ENCODE data around the gene RGS3.

RGS3 gene

DNA sequence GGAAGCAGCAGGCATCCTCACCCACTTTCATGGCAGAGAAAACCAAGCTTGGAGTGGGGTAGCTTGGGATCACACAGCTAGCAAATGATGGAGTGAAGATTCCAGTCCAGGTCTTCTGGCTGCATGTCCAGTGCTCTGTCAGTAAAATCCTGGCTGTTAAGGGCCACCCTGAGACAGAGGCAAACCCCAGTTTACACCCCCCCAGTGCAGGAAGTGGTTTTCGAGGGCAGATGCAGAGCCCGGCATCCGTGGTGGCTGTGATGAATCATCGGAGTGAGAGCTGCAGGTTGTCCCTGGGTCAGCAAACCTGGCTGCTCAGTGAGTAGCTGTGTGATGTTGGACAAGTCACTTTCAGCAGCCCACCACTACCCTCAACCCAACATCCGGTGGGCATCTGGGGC lies 115.4 kb downstream of the RGS3 start:
- peak overlapping the region; percentile 71 for H3K4me3 Mint-ChIP-seq
- peak; percentile 75 to 96 for DNase-seq (ENCODE audit: low spot score in 2 of 2)
- peak overlapping the region; percentile 87 for H3K27ac Mint-ChIP-seq
- ATAC-seq = peak; percentile 90
- H3K4me1 Mint-ChIP-seq = peaks cover 94% of the 10 kb centered on the region
- peaks cover 51% of the 10 kb centered on the region for H3K36me3 Mint-ChIP-seq
- H3K9me3 Mint-ChIP-seq = no peaks in the 10 kb centered on the region

DNA sequence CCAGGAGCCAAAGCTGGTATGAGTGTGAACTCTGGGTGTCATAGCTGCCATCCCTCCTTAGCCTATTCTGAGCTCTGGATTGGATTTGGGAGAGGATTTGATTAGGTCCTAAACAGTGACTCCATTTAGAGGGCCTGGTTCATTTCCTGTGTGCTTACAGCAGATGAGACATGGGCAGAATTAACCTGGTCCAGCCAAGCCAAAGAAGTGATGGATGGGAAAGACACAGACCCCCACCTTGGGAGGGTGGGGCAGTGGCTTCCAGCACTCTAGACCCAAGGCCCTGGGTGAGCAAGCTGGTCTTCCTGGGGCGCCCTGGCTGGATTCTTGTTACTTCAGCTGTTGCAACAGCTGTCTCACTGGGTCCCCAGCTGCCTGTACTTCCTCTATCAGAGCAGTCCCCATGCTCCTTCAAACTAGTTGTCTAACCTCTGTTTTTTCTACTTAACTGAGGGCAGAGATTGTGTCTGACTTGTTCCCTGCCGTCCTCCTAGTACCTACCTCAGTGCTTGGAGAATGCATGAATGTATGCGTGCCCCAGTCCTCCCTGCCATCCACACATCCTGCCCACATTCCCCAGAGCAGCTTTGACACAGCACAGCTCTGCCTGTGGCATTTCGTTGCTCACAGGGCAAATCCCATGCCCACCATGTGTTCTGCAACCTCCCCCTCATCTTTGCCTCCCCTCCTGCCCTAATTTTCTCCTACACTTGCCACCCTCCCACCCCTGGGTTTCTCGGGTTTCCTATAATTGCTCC lies 115.9 kb downstream of the RGS3 start:
- H3K4me3 Mint-ChIP-seq = peak overlapping the region; percentile 71
- DNase-seq (ENCODE audit: low spot score in 2 of 2) (no peak), ATAC-seq (peak; percentile 4)
- peaks cover 94% of the 10 kb centered on the region for H3K4me1 Mint-ChIP-seq
- H3K27ac Mint-ChIP-seq = peak overlapping the region; percentile 87
- H3K9me3 Mint-ChIP-seq = no peaks in the 10 kb centered on the region
- H3K36me3 Mint-ChIP-seq = peaks cover 56% of the 10 kb centered on the region

DNA sequence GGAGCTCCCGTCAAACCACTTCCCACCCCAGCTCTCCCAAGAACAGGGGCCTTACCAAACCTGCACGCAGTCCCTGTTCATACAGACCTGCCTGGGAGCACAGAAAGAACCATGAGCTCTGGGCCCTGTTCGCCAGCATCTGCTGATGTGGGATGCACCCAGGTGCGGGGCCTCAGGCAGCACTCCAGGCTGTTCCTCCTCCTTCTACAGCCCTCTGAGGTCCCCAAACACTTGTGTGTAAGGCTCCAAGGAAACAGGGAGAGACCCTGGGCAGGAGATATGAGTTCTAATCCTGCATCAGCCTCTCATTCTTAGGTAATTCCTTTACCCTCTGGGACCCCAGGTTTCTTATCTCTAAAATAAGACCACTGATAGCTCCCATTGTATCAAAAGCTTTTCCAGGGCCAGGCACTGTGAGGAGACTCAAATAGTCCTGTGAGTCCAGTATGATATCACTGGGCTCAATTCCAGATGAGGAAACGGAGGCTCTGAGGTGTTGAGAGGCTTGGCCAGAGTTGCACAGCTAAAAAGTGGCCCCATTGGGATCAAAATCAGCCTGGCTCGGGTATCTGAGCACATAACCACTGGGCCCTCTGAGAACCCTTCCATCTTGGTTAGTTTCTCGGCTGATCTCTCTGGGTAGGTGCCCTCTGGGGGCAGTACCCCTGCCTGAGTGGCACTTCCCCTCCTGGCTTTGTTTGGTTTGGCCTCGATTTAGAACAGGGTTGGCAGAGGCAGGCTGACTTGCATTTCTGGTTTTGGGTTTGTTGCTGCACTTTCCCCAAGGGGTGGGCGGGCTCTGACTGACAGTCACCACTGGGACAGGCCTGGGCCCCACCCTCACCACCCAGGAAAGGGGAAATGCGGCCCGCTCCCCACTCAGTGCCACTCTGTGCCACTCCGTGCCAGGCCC lies 116.8 kb downstream of the RGS3 start:
- H3K4me1 Mint-ChIP-seq = peaks cover 94% of the 10 kb centered on the region
- H3K36me3 Mint-ChIP-seq = peaks cover 65% of the 10 kb centered on the region
- DNase-seq (ENCODE audit: low spot score in 2 of 2) (peak; percentile 49 to 78), ATAC-seq (peak; percentile 55)
- peak overlapping the region; percentile 71 for H3K4me3 Mint-ChIP-seq
- H3K9me3 Mint-ChIP-seq = no peaks in the 10 kb centered on the region
- H3K27ac Mint-ChIP-seq = peak overlapping the region; percentile 87

DNA sequence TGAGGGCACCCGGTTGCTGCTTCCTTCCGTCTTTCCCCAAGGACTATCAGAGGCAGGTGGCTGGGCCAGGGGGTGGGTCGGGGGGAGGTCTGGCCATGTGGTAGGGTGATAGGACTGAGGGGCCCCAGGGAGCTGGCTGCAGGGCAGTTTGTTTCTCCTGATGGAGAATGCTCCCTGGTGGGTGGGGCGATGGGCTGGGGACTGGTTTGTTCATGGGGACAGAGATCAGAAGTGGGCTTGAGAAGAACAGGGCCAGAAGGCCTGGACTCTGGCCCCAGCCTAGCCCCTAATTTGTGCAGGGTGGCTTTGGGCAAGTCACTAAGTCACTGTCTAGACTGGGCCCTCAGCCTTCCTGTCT lies 117.4 kb downstream of the RGS3 start:
- ATAC-seq (no peak), DNase-seq (ENCODE audit: low spot score in 2 of 2) (no peak)
- Mint-ChIP-seq H3K4me1 (peaks cover 96% of the 10 kb centered on the region), H3K9me3 (no peaks in the 10 kb centered on the region), H3K27ac (peak overlapping the region; percentile 87), H3K4me3 (peak overlapping the region; percentile 71), H3K36me3 (peaks cover 71% of the 10 kb centered on the region)

DNA sequence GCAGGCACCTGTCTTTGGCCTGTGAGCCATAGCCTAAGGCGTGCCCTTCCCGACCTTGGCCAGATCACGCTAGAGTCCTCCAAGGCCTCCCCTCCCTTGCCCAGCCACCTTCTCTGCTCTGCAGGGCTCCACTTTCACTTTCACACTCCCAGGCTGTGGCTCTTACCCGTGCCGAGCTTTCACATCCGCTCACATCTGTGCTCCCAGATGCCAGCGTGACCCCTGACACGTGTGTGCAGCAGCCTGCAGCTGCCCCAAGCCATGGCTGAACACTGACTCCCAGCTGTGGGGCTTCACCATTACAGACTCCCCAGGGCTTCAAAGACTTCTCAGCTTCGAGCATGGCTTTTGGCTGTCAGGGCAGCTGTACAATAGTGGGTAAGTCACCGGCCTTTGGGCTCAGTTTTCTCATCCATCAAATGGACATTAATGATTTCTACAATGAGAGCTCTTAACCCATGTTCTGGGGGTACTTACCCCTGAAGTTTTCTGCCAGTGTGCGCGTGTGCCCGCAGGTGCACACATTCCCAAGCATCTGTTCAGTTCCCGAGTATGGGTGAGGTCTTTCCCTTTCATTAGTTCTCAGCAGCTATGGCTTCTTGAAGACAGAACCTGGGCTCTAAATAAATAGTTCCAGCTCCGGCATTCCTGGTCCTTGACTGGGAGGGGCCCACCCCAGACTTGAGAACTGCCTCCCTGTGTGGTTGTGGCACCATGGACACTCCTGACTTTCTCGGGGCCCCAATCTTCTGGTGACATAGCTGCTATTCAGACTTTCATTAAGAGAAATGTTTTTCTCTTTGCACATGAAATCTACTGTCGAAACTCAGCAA lies 118.6 kb downstream of the RGS3 start:
- ATAC-seq (peak; percentile 58), DNase-seq (ENCODE audit: low spot score in 2 of 2) (peak; percentile 46 to 81)
- Mint-ChIP-seq H3K27ac (peak overlapping the region; percentile 87), H3K4me1 (peaks cover 99% of the 10 kb centered on the region), H3K9me3 (no peaks in the 10 kb centered on the region), H3K4me3 (peak overlapping the region; percentile 71), H3K36me3 (peaks cover 83% of the 10 kb centered on the region)

DNA sequence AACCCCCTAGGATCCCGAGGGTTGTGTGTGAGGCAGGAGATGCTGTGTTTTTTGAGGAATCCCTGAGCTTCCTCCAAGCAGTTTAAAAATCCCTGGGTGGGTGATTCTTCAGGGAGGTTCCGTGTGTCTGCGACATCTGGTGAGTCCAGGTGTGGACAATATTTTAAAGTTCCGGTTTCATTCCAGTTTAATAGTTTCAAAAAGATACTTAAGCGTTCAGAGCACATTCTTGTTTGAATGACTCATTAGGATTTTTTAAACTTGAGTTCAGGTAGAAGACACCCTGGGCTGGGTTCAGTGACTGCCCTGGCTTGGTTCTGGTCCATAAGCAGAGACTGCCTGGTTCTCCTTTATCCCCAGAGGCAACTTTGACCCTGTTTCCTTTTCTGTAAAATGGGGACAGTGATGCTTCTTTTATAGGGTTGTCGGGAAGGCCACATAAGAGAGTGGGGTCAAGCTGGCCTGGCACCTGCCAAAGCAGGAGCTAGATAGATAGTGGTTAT lies 119.2 kb downstream of the RGS3 start:
- Mint-ChIP-seq H3K9me3 (no peaks in the 10 kb centered on the region), H3K4me3 (peak overlapping the region; percentile 71), H3K4me1 (peaks cover 95% of the 10 kb centered on the region), H3K36me3 (peaks cover 85% of the 10 kb centered on the region), H3K27ac (peak overlapping the region; percentile 71)
- no peak for DNase-seq (ENCODE audit: low spot score in 2 of 2)
- ATAC-seq = no peak

DNA sequence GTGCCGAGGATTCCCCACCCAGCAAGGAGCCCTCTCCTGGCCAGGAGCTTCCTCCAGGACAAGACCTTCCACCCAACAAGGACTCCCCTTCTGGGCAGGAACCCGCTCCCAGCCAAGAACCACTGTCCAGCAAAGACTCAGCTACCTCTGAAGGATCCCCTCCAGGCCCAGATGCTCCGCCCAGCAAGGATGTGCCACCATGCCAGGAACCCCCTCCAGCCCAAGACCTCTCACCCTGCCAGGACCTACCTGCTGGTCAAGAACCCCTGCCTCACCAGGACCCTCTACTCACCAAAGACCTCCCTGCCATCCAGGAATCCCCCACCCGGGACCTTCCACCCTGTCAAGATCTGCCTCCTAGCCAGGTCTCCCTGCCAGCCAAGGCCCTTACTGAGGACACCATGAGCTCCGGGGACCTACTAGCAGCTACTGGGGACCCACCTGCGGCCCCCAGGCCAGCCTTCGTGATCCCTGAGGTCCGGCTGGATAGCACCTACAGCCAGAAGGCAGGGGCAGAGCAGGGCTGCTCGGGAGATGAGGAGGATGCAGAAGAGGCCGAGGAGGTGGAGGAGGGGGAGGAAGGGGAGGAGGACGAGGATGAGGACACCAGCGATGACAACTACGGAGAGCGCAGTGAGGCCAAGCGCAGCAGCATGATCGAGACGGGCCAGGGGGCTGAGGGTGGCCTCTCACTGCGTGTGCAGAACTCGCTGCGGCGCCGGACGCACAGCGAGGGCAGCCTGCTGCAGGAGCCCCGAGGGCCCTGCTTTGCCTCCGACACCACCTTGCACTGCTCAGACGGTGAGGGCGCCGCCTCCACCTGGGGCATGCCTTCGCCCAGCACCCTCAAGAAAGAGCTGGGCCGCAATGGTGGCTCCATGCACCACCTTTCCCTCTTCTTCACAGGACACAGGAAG lies 120.2 kb downstream of the RGS3 start:
- DNase-seq (ENCODE audit: low spot score in 2 of 2) (no peak), ATAC-seq (no peak)
- peaks cover 90% of the 10 kb centered on the region for H3K4me1 Mint-ChIP-seq
- peaks cover 82% of the 10 kb centered on the region for H3K36me3 Mint-ChIP-seq
- H3K27ac Mint-ChIP-seq = peak overlapping the region; percentile 71
- no peak overlapping the region for H3K4me3 Mint-ChIP-seq
- H3K9me3 Mint-ChIP-seq = no peaks in the 10 kb centered on the region

DNA sequence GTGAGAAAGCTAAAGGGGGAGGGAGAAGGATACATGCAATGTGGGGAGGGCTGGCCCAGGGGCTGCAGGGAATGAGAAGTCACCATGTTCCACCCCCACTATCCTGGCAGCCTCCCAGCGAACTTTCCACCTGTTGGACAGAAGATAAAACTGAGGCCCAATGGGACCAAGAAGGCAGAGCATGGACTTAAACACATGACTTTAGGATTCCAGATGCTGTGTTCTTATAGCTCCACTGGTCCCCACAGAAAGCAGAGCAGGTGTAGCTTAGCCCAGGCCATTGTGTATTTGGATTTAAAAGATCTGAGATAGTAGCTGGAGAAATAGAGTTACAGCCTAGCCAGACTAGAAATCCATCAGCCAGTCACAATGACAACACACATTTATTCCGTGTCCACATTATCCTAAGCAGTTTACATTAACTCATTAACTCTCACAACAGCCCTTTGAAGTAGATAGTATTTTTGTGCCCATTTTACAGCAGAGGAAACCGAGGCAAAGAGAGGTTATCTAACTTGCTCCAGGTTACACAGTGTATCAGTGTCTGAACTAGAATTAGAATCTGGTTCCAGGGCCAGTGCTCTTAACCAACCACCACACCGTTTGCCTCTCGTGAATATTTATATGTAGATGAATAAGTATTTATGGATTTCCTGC lies 121.0 kb downstream of the RGS3 start:
- H3K36me3 Mint-ChIP-seq = peaks cover 80% of the 10 kb centered on the region
- H3K27ac Mint-ChIP-seq = peak overlapping the region; percentile 92
- no peaks in the 10 kb centered on the region for H3K9me3 Mint-ChIP-seq
- ATAC-seq (no peak), DNase-seq (ENCODE audit: low spot score in 2 of 2) (no peak)
- no peak overlapping the region for H3K4me3 Mint-ChIP-seq
- peaks cover 90% of the 10 kb centered on the region for H3K4me1 Mint-ChIP-seq

DNA sequence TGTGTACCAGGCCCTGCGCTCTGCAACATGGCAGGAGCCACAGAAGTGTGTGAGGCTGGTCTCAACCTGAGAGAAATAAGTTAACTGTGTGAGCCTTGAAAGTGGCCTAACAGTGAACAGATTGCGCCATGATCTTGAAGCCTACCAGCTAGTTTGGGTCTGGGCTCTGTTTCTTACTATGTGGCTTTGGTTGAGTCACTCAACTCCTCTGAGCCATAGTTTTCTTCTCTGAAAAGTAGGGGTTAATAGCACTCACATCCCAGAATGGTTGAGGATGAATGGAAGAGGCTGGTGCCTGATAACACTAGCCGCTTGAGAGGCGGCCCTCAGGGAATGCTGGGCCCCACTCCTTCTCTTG lies 121.5 kb downstream of the RGS3 start:
- H3K27ac Mint-ChIP-seq = peak overlapping the region; percentile 92
- H3K4me3 Mint-ChIP-seq = no peak overlapping the region
- H3K4me1 Mint-ChIP-seq = peaks cover 87% of the 10 kb centered on the region
- no peaks in the 10 kb centered on the region for H3K9me3 Mint-ChIP-seq
- peaks cover 75% of the 10 kb centered on the region for H3K36me3 Mint-ChIP-seq
- no peak for ATAC-seq
- no peak for DNase-seq (ENCODE audit: low spot score in 2 of 2)

DNA sequence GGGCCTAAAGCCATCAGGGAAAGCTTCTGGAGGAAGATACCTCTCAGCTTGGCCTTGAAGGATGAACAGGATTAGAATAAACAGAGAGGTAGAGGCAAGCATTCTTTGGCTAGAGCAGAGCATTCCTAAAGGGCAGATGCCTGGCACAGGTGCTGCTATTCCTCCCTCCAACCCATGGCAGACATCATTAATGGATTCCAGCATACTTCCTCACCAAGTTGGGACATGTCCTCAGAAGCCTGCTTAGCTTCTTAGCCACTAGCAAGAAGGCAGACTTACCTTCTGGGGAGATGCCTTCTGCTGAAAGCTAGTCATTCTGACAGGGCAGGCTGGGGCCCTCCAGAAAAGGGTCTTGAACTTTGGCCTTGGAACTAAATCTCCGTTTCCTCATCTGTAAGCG lies 122.0 kb downstream of the RGS3 start:
- DNase-seq (ENCODE audit: low spot score in 2 of 2) (no peak), ATAC-seq (no peak)
- Mint-ChIP-seq H3K4me3 (no peak overlapping the region), H3K36me3 (peaks cover 74% of the 10 kb centered on the region), H3K9me3 (no peaks in the 10 kb centered on the region), H3K27ac (peak overlapping the region; percentile 92), H3K4me1 (peaks cover 87% of the 10 kb centered on the region)

DNA sequence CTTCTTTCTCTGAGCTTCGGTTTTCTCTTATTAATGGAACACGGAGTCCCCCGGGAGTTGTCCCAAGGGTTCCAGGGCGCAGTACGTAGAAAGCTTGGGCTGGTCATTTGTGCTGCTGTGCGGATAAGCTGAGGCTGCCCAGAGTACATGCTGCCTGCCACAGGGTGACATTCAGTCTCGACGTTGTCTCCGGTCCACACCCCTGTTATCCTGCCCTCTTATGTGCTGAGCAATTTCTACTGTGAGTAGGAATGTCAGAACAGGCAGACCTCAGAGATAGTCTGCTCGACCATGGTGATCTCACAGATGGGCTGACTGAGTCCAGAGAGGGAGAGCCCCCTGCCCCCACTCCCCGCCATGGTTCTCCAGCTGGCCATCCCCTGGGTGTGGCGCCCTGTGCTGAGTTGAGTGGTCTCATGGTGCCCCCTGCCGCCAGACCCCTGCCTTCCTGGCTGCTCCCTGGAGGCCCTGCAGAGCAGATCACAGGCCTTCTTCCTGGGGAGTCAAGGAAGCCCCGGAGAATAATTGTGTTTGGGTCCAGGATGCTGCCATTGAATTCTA lies 124.0 kb downstream of the RGS3 start:
- Mint-ChIP-seq H3K27ac (peak overlapping the region; percentile 92), H3K36me3 (peaks cover 79% of the 10 kb centered on the region), H3K9me3 (no peaks in the 10 kb centered on the region), H3K4me3 (no peak overlapping the region), H3K4me1 (peaks cover 87% of the 10 kb centered on the region)
- ATAC-seq (no peak), DNase-seq (ENCODE audit: low spot score in 2 of 2) (no peak)

DNA sequence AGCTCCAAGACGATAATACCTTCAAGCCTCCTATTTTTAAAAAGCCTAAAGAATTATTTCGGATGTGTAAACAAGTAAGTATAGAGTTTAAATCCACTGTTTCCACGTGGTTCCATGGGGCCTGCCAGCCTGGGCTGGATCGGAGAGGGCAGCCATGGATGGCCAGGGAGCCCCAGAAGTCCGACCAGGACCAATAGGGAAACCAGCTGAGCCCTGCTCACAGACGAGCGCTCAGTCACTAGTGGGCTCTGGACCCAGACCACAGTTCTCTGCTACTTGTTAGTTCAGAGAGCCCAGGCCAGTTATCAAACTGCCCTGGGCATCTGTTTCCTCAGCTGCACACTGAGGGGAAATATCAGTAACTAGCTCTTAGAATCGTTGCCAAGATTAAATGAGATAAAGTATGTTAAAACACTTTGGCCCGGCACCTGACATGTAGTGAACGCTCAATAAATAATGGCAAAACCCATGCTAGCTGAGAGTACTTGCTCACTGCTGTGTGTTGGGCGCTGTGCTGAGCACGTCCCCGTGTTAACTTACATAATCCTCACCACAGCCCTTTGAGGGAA lies 124.8 kb downstream of the RGS3 start:
- peaks cover 79% of the 10 kb centered on the region for H3K36me3 Mint-ChIP-seq
- H3K4me3 Mint-ChIP-seq = no peak overlapping the region
- peaks cover 85% of the 10 kb centered on the region for H3K4me1 Mint-ChIP-seq
- DNase-seq (ENCODE audit: low spot score in 2 of 2) = no peak
- no peak for ATAC-seq
- peak overlapping the region; percentile 81 for H3K27ac Mint-ChIP-seq
- no peaks in the 10 kb centered on the region for H3K9me3 Mint-ChIP-seq

DNA sequence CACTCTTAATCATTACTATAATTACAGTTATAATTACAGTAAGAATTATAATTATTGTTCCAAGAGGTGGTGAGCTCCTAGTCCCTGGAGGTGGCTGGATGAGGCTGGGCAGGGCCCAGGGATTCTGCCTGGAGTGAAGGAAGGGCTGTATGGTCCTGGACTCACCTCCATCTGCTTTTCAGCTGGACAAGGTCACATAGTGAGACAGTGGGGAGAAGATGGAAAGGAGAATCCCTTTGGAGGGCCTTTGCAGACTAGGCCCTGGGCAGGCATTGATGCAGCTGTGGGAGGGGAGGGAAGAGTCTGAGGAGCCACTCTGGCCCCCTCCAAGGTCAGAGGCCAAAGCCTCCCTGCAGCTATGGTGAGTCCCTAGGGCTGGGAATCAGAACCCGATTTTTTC lies 125.4 kb downstream of the RGS3 start:
- Mint-ChIP-seq H3K4me3 (no peak overlapping the region), H3K9me3 (no peaks in the 10 kb centered on the region), H3K36me3 (peaks cover 79% of the 10 kb centered on the region), H3K27ac (peak overlapping the region; percentile 81), H3K4me1 (peaks cover 78% of the 10 kb centered on the region)
- no peak for DNase-seq (ENCODE audit: low spot score in 2 of 2)
- no peak for ATAC-seq
